ENCODE measurements around the gene DYDC2. TPM values are rescaled to one million over a fixed set of nuclear protein-coding genes. Genes with fewer than 3 reads are reported as not detected.
A peak's percentile ranks its signal among the peaks of the same experiment; 100 is the strongest.

Gene DYDC2
- total RNA-seq, 1 donor from 2014 or later, result not detected

GRCh38 chr10:80319725-80320290 is 36.8 kb upstream of the DYDC2 start:
- DNase-seq (ENCODE audit: low read depth) (no peak), FAIRE-seq (peak; percentile 50)
- no peak for TF ChIP-seq CTCF (IDR thresholded peaks at IDR 0.05; ENCODE audit: insufficient read depth, low read length, severe bottlenecking)
- Histone ChIP-seq H3K27me3 (ENCODE audit: control insufficient read depth, insufficient read depth, low read length) (no peaks in the 10 kb centered on the region), H3K4me3 (ENCODE audit: low read depth, low read length) (no peak overlapping the region), H3K36me3 (ENCODE audit: control insufficient read depth, insufficient read depth, low read length) (no peaks in the 10 kb centered on the region)

- Histone ChIP-seq H3K4me3 (ENCODE audit: low read depth, low read length) (no peak overlapping the region), H3K36me3 (ENCODE audit: control insufficient read depth, insufficient read depth, low read length) (no peaks in the 10 kb centered on the region), H3K27me3 (ENCODE audit: control insufficient read depth, insufficient read depth, low read length) (no peaks in the 10 kb centered on the region)
- DNase-seq (ENCODE audit: low read depth) (peak; percentile 19), FAIRE-seq (no peak)
- no peak for TF ChIP-seq CTCF (IDR thresholded peaks at IDR 0.05; ENCODE audit: insufficient read depth, low read length, severe bottlenecking)
Observed at GRCh38 chr10:80320377-80320776, 36.2 kb upstream of the DYDC2 start.

- no peak for TF ChIP-seq CTCF (IDR thresholded peaks at IDR 0.05; ENCODE audit: insufficient read depth, low read length, severe bottlenecking)
- H3K27me3 ChIP-seq (ENCODE audit: control insufficient read depth, insufficient read depth, low read length), result no peaks in the 10 kb centered on the region
- no peak for FAIRE-seq
- no peaks in the 10 kb centered on the region for H3K36me3 ChIP-seq (ENCODE audit: control insufficient read depth, insufficient read depth, low read length)
- H3K4me3 ChIP-seq (ENCODE audit: low read depth, low read length), result no peak overlapping the region
- DNase-seq (ENCODE audit: low read depth), result no peak
Observed at GRCh38 chr10:80321183-80321582, 35.4 kb upstream of the DYDC2 start.

- DNase-seq (ENCODE audit: low read depth) (peak; percentile 12), FAIRE-seq (no peak)
- no peak overlapping the region for H3K4me3 ChIP-seq (ENCODE audit: low read depth, low read length)
- H3K27me3 ChIP-seq (ENCODE audit: control insufficient read depth, insufficient read depth, low read length), result no peaks in the 10 kb centered on the region
- no peaks in the 10 kb centered on the region for H3K36me3 ChIP-seq (ENCODE audit: control insufficient read depth, insufficient read depth, low read length)
- no peak for TF ChIP-seq CTCF (IDR thresholded peaks at IDR 0.05; ENCODE audit: insufficient read depth, low read length, severe bottlenecking)
Observed at GRCh38 chr10:80322158-80322557, 34.4 kb upstream of the DYDC2 start.

GRCh38 chr10:80322711-80323110 is 33.9 kb upstream of the DYDC2 start:
- no peak for FAIRE-seq
- DNase-seq (ENCODE audit: low read depth), result no peak

More at GRCh38 chr10:80322711-80323110, 33.9 kb upstream of the DYDC2 start:
- no peaks in the 10 kb centered on the region for H3K27me3 ChIP-seq (ENCODE audit: control insufficient read depth, insufficient read depth, low read length)
- no peaks in the 10 kb centered on the region for H3K36me3 ChIP-seq (ENCODE audit: control insufficient read depth, insufficient read depth, low read length)
- no peak for TF ChIP-seq CTCF (IDR thresholded peaks at IDR 0.05; ENCODE audit: insufficient read depth, low read length, severe bottlenecking)
- H3K4me3 ChIP-seq (ENCODE audit: low read depth, low read length), result no peak overlapping the region

Measured in bronchial epithelial cell (primary cell).